LNCAP (cell line): ENCODE results near the gene MYO9A.

Source experiments
- CTCF ChIP-seq: fragments of 450-650 bp; IDR thresholded peaks from 2 replicates; pipeline ENCODE4 v1.5.1; 2017; ENCODE audit warnings: mild to moderate bottlenecking

Gene MYO9A

GRCh38 chr15:71807125-71807629, 310.8 kb downstream of the MYO9A start:
- TF ChIP-seq CTCF: no peak

GRCh38 chr15:71806452-71806931, 311.5 kb downstream of the MYO9A start:
- no peak for TF ChIP-seq CTCF

- TF ChIP-seq CTCF: no peak
These were observed 313.1 kb downstream of the MYO9A start for GRCh38 chr15:71804695-71805470.

- TF ChIP-seq CTCF: no peak
These were observed 313.7 kb downstream of the MYO9A start for GRCh38 chr15:71804226-71804625.

GRCh38 chr15:71802770-71803169, 315.2 kb downstream of the MYO9A start:
- TF ChIP-seq CTCF: peak; percentile 36; the same call in 1 of the 2 replicates

GRCh38 chr15:71801935-71802655, 315.9 kb downstream of the MYO9A start:
- TF ChIP-seq CTCF: no peak

GRCh38 chr15:71800835-71801745, 316.9 kb downstream of the MYO9A start:
- TF ChIP-seq CTCF: peak; percentile 80
